GM12865 (cell line): ENCODE measurements around the gene ARMH3.

Source experiments
- DNase-seq: peaks from one replicate; pipeline ENCODE4 v3.0.0; 2010; ENCODE audit warnings: low read depth
- H3K4me3 ChIP-seq: 2 replicates; pipeline ENCODE4 v1.5.1; 2011; ENCODE audit warnings: mild to moderate bottlenecking, low read depth, low read length, control low read depth
- TF ChIP-seq, protein P1 (sequence below): IDR thresholded peaks from 2 replicates; pipeline ENCODE4 v1.5.1; 2011; ENCODE audit warnings: low read length, control low read depth, low read depth, inconsistent platforms; ENCODE audit not compliant: insufficient read depth; ENCODE audit errors: missing control alignments

ARMH3 gene

DNA sequence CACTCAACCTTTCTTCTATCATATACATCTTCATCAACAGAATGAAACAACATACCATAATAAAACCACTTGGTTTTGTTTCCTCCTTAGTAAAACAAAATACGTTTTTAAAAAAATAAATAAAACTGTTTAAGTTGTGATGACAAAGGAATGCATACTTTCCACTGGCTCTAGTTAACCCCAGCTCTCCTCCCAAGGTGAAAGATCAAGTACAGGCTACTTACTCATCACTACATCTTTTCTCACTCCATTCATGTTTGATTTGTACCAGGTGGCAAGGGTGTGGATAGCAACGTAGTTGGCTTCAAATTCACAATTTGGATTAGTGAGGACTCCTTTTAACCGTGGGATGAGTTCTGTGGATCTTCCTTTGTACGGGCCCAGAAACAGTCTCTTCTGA, 252.5 kb downstream of the ARMH3 start:
- TF ChIP-seq, protein P1, sequence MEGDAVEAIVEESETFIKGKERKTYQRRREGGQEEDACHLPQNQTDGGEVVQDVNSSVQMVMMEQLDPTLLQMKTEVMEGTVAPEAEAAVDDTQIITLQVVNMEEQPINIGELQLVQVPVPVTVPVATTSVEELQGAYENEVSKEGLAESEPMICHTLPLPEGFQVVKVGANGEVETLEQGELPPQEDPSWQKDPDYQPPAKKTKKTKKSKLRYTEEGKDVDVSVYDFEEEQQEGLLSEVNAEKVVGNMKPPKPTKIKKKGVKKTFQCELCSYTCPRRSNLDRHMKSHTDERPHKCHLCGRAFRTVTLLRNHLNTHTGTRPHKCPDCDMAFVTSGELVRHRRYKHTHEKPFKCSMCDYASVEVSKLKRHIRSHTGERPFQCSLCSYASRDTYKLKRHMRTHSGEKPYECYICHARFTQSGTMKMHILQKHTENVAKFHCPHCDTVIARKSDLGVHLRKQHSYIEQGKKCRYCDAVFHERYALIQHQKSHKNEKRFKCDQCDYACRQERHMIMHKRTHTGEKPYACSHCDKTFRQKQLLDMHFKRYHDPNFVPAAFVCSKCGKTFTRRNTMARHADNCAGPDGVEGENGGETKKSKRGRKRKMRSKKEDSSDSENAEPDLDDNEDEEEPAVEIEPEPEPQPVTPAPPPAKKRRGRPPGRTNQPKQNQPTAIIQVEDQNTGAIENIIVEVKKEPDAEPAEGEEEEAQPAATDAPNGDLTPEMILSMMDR: no peak
- no peak for DNase-seq

DNA sequence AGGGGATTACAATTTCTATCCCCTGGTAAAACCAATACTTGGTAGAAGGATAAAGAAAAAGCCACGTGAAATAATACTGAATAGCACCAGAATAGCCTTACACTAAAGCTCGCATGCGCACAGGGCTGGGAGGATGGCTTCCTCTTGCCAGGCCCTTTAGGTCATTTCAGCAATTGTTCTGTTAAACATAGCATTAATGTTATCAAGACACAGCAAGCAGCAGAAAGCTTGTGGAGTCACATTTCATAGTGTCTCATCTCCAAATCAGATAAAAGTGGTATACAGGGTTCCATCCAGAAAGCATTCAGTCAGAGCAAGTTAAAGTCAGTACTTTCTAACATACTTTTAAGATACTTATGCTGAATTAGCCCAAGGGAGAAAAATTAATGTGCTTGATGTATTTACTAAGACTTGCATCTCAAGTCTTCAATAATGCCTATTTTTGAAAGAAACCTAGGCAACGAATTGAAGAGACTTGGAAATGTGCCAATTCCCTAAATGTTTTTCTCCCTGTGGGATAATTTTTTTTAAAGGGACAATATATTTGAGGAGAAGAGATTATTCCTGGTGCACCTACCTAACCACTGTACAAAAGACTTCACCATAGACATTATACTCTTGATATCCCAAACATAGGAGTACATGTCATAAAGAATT, 258.4 kb downstream of the ARMH3 start:
- TF ChIP-seq, protein P1: no peak
- no peak for DNase-seq
- no peak overlapping the region for H3K4me3 ChIP-seq

More for the DNA sequence above, 252.5 kb downstream of the ARMH3 start:
- no peak overlapping the region for H3K4me3 ChIP-seq
